Measurements from ENCODE around the gene PYGB. TPM values are rescaled to one million over a fixed set of nuclear protein-coding genes. Genes with fewer than 3 reads are reported as not detected.
A peak's percentile ranks its signal among the peaks of the same experiment; 100 is the strongest.

PYGB gene
- total and polyA plus RNA-seq, 2 donors (not counting 1 experiment from before 2014, with no cell fraction given), result 22.5 to 30.6 TPM

- H3K9ac ChIP-seq (ENCODE audit: low read length), result no peak overlapping the region
- WGBS (ENCODE audit: insufficient coverage), result 71% methylated on average over 8 of the region's 15 CpGs
- no peak overlapping the region for H3K27ac ChIP-seq (ENCODE audit: low read length in 2 of 2)
- H3K4me1 ChIP-seq (ENCODE audit: control insufficient read depth in 2 of 2, insufficient read depth in 2 of 2, low read length in 2 of 2), result peaks cover 25 to 33% of the 10 kb centered on the region in 2 donors
- no peaks in the 10 kb centered on the region for H3K79me2 ChIP-seq (ENCODE audit: control insufficient read depth, insufficient read depth, low read length)
- TF ChIP-seq, protein P1, sequence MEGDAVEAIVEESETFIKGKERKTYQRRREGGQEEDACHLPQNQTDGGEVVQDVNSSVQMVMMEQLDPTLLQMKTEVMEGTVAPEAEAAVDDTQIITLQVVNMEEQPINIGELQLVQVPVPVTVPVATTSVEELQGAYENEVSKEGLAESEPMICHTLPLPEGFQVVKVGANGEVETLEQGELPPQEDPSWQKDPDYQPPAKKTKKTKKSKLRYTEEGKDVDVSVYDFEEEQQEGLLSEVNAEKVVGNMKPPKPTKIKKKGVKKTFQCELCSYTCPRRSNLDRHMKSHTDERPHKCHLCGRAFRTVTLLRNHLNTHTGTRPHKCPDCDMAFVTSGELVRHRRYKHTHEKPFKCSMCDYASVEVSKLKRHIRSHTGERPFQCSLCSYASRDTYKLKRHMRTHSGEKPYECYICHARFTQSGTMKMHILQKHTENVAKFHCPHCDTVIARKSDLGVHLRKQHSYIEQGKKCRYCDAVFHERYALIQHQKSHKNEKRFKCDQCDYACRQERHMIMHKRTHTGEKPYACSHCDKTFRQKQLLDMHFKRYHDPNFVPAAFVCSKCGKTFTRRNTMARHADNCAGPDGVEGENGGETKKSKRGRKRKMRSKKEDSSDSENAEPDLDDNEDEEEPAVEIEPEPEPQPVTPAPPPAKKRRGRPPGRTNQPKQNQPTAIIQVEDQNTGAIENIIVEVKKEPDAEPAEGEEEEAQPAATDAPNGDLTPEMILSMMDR (IDR thresholded peaks at IDR 0.05), result no peak
- no peak for TF ChIP-seq EZH2 (IDR thresholded peaks at IDR 0.05; ENCODE audit: borderline replicate concordance, insufficient read depth, low read depth, low read length, poor library complexity, severe bottlenecking)
- H4K20me1 ChIP-seq (ENCODE audit: control insufficient read depth, insufficient read depth, low read length, poor library complexity, severe bottlenecking), result no peaks in the 10 kb centered on the region
- H3K9me3 Mint-ChIP-seq (ENCODE audit: insufficient read depth), result no peaks in the 10 kb centered on the region
- CTCF ChIA-PET, result no interaction called here
- intact Hi-C loops (cut with micrococcal nuclease), result loop anchor here (5.0 kb wide), 1 partner anchor 33 kb away; the partner anchor contains the start of gene PYGB
- DNase-seq, result peak; percentile 53
- ATAC-seq (ENCODE audit: low read depth), result peak; percentile 34
- no peak overlapping the region for H3K4me3 Mint-ChIP-seq
- peaks cover 29% of the 10 kb centered on the region for H3K4me1 Mint-ChIP-seq
- H2AFZ ChIP-seq (ENCODE audit: insufficient read depth, low read depth, low read length, poor library complexity, severe bottlenecking), result no peak overlapping the region
- H3K27me3 Mint-ChIP-seq, result no peaks in the 10 kb centered on the region
- peak overlapping the region; percentile 57 for H3K4me2 ChIP-seq (replicated peaks; ENCODE audit: low read depth, low read length, poor library complexity, severe bottlenecking)
- no peaks in the 10 kb centered on the region for H3K9me3 ChIP-seq (ENCODE audit: control extremely low read depth in 1 of 3, control insufficient read depth in 2 of 3, insufficient read depth in 1 of 3, low read length in 2 of 3)
- H3K27ac Mint-ChIP-seq, result no peak overlapping the region
- H3K4me3 ChIP-seq (ENCODE audit: control extremely low read depth in 1 of 5, extremely low read depth in 1 of 5, insufficient read depth in 1 of 5, low read depth in 2 of 5, low read length in 4 of 5), result no peak overlapping the region
- H3K27me3 ChIP-seq (replicated peaks in 1 of 4; ENCODE audit: control extremely low read depth in 1 of 4, control insufficient read depth in 3 of 4, insufficient read depth in 4 of 4, low read length in 3 of 4), result no peaks in the 10 kb centered on the region
- POLR2A ChIA-PET, result interaction anchor here (0.8 kb wide), 1 partner anchor 33 kb away, joined by 3 read pairs; no protein-coding TSS in a partner anchor
- peaks cover 0 to 32% of the 10 kb centered on the region in 2 experiments for H3K36me3 ChIP-seq (replicated peaks in 1 of 2; ENCODE audit: control extremely low read depth in 1 of 2, control insufficient read depth in 1 of 2, extremely low read depth in 1 of 2, insufficient read depth in 2 of 2, low read length in 1 of 2)
Observed at GRCh38 chr20:25280051-25280573, 32.2 kb downstream of the PYGB start.

Data from B cell (primary cell).